NT2/D1 (cell line): ENCODE results near the gene SMIM36.

Experiments
- SUZ12 ChIP-seq: IDR thresholded peaks from 2 replicates; pipeline ENCODE4 v1.6.1; 2011; ENCODE audit not compliant: insufficient read length, insufficient read depth; ENCODE audit errors: extremely low read depth
- YY1 ChIP-seq: IDR thresholded peaks from 2 replicates; pipeline ENCODE4 v1.6.1; 2011; ENCODE audit not compliant: insufficient read length, insufficient read depth
- ZNF274 ChIP-seq: IDR thresholded peaks from 2 replicates; pipeline ENCODE4 v1.6.1; 2011; ENCODE audit warnings: mild to moderate bottlenecking, low read depth, low read length

DNA sequence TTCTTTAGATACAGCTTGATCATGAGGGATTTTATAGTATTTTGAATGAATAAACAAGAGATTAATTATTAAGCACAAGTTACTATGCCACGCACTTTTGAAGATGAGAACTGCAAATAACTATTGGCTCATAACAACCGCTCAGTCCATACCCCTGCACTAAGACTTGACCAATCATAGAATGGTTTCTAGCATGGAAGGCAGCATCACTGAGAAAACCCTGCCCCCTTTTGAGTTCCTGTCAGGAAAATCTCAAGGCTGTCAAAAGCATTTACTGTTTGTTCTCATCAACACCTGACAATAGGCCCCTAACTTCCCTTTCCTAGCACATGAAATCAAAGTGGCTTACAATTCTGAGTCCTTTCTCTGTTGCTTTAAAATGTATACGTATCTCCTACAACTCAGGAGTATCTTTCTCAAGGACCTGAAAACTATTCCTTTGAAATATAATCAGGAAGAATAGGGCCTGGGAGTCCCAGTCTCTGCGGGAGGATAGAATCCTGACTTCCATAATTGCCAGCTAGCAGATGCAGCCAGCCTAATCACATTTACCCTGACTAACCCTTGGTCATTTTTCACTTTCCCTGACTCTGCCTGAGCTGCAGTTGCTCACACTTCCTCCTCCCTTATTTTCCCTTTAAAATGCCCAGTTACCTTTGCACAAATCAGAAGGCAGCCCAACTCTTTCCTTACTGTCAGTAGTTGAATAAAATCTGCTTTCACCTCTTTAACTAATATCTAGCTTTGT, 80.5 kb downstream of the SMIM36 start:
- TF ChIP-seq YY1 (no peak), ZNF274 (no peak), SUZ12 (no peak)
